Suppressor macrophage (primary cell): Measurements from ENCODE around the gene CATSPER2.
"Not testable (repeated sequence)": the region's sequence is repeated elsewhere in the genome, so short reads cannot be mapped to it uniquely, and the experiment has no call there.

Source experiments
- DNase-seq, 4 experiments: peaks; one replicate each; pipeline ENCODE4 v3.0.0-alpha.2; 2020 to 2022
- total RNA-seq, 17 experiments: gene quantifications; one replicate each; lab custom pipeline; 2026; ENCODE audit warnings: mixed read lengths in 6 of 17, inconsistent platforms in 3 of 17; lab: John Stamatoyannopoulos, UW

The CATSPER2 gene
- total RNA-seq = 0.49 to 7.7 (median 2.7) reads per million in 17 experiments

- no peak for DNase-seq
These were observed at the start of gene CATSPER2 for GRCh38 chr15:43648649-43649429. Gene CATSPER2, minus strand, starts transcription at chr15:43648844. Its CDS starts 783 bp downstream, at chr15:43648061.

- DNase-seq = not testable (repeated sequence)
These were observed 44.7 kb upstream of the CATSPER2 start, which contains the start of gene CKMT1A for GRCh38 chr15:43693148-43694022. Gene CKMT1A, plus strand, starts transcription at chr15:43693859. Its CDS starts 192 bp downstream, at chr15:43694051.

GRCh38 chr15:43692679-43693078 is 44.0 kb upstream of the CATSPER2 start:
- not testable (repeated sequence) for DNase-seq

GRCh38 chr15:43689604-43690301 is 41.1 kb upstream of the CATSPER2 start:
- not testable (repeated sequence) for DNase-seq

- DNase-seq = not testable (repeated sequence)
These were observed 25.5 kb upstream of the CATSPER2 start for GRCh38 chr15:43674175-43674574.

GRCh38 chr15:43666177-43666576 is 17.5 kb upstream of the CATSPER2 start:
- not testable (repeated sequence) for DNase-seq

- DNase-seq = not testable (repeated sequence)
These were observed 14.7 kb upstream of the CATSPER2 start for GRCh38 chr15:43663333-43663732.

- DNase-seq = not testable (repeated sequence)
These were observed 13.6 kb upstream of the CATSPER2 start for GRCh38 chr15:43662293-43662692.

- not testable (repeated sequence) for DNase-seq
These were observed 11.1 kb upstream of the CATSPER2 start for GRCh38 chr15:43659727-43660126.

- not testable (repeated sequence) for DNase-seq
These were observed 834 bp upstream of the CATSPER2 start for GRCh38 chr15:43649430-43649926.

GRCh38 chr15:43638464-43639204 is 10.0 kb downstream of the CATSPER2 start:
- not testable (repeated sequence) for DNase-seq

- DNase-seq = not testable (repeated sequence)
These were observed 21.7 kb downstream of the CATSPER2 start for GRCh38 chr15:43626937-43627336.

GRCh38 chr15:43625106-43625505 is 23.5 kb downstream of the CATSPER2 start:
- no peak for DNase-seq

GRCh38 chr15:43622068-43622799 is 26.4 kb downstream of the CATSPER2 start:
- DNase-seq = not testable (repeated sequence)

- not testable (repeated sequence) for DNase-seq
These were observed 29.9 kb downstream of the CATSPER2 start, which contains the start of gene STRC for GRCh38 chr15:43618700-43619099. Gene STRC, minus strand, starts transcription at chr15:43618800. Its CDS starts 78 bp downstream, at chr15:43618722.

GRCh38 chr15:43617750-43618149 is 30.9 kb downstream of the CATSPER2 start:
- DNase-seq = not testable (repeated sequence)

GRCh38 chr15:43602233-43602632 is 46.4 kb downstream of the CATSPER2 start:
- not testable (repeated sequence) for DNase-seq

GRCh38 chr15:43600200-43600599 is 48.4 kb downstream of the CATSPER2 start:
- not testable (repeated sequence) for DNase-seq

GRCh38 chr15:43599131-43599530 is 49.5 kb downstream of the CATSPER2 start:
- DNase-seq = not testable (repeated sequence)
